Loucy (cell line): ENCODE data around the gene SCO2.

ENCODE experiments used
- EZH2phosphoT487 ChIP-seq: fragments of 200-600 bp; IDR thresholded peaks from 2 replicates; pipeline ENCODE4 v1.6.1; 2018; ENCODE audit warnings: antibody characterized with exemption, mild to moderate bottlenecking, moderate library complexity, borderline replicate concordance
- TF ChIP-seq, protein P1 (sequence below): fragments of 200-600 bp; sonication (generic); conservative IDR thresholded peaks from 2 replicates; pipeline ENCODE4 v1.5.1; 2014; ENCODE audit warnings: mild to moderate bottlenecking, antibody characterized with exemption, low read length

DNA sequence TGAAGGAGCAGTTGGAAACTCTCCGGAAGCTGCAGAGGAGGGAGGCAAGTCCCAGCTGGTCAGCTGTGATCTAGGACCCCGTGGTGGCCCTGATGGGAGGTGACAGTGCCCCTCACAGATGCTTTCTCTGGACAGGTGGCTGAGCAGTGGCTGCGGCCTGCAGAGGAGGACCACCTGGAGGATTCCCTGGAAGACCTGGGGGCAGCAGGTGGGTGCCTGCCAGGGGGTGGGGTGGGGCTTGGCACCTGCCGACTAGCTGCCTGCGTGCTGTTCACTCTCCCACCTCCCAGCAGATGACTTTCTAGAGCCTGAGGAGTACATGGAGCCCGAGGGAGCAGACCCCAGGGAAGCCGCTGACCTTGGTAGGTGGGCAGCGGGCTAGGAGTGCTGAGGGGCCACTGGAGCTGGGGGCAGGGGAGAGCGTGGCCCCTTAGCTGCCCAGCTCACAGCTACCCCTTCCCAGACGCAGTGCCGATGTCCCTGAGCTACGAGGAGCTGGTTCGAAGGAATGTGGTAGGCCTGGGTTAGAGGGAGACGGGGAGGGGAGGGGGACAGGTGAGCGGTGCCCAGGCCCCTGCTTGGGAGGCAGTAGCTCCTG, 3.1 kb downstream of the SCO2 start:
- TF ChIP-seq, protein P1, sequence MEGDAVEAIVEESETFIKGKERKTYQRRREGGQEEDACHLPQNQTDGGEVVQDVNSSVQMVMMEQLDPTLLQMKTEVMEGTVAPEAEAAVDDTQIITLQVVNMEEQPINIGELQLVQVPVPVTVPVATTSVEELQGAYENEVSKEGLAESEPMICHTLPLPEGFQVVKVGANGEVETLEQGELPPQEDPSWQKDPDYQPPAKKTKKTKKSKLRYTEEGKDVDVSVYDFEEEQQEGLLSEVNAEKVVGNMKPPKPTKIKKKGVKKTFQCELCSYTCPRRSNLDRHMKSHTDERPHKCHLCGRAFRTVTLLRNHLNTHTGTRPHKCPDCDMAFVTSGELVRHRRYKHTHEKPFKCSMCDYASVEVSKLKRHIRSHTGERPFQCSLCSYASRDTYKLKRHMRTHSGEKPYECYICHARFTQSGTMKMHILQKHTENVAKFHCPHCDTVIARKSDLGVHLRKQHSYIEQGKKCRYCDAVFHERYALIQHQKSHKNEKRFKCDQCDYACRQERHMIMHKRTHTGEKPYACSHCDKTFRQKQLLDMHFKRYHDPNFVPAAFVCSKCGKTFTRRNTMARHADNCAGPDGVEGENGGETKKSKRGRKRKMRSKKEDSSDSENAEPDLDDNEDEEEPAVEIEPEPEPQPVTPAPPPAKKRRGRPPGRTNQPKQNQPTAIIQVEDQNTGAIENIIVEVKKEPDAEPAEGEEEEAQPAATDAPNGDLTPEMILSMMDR, result no peak
- TF ChIP-seq EZH2phosphoT487, result no peak
